ENCODE results near the gene MICALL1.

The MICALL1 gene

DNA sequence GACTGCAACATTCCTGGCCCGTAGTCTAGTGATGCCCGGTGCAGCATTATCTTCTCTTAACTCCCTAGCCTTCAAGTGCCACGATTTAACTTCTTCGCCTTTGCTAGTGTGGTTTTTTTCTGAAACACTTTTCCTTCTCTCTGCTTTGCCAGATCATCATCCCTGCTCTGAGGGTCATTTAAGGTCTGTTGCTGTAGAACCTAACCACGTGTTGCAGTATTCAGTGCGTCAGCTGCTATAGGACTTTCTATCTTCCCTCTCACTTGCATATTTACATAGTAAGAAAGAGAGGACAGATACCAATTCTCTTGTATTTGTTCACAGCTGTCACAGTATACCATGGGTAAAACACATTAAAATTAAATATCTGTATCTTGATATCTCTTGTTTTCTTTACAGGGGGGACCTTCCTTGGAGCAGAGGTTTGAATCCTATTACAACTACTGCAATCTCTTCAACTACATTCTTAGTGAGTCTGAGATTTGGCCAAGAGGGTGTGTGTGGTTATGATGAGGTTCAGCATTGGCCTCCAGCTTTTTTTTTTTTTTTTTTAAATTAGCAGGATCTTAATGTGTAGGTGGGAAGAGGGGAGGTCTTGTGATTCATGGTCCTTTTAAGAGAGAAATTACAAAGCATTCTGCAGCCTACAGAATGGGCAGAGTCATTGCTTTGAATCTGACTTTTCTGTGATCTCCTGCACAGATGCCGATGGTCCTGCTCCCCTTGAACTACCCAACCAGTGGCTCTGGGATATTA, 43.3 kb upstream of the MICALL1 start:
- Histone ChIP-seq H3K27ac (replicated peaks) (no peak overlapping the region), H3K27me3 (ENCODE audit: insufficient read depth, poor library complexity, severe bottlenecking) (no peaks in the 10 kb centered on the region), H3K4me3 (replicated peaks; ENCODE audit: insufficient read depth, low read length) (no peak overlapping the region)
- DNase-seq (ENCODE audit: low read depth in 1 of 2, low spot score in 1 of 2), result no peak
- no peak for TF ChIP-seq GABPA (IDR thresholded peaks at IDR 0.05; ENCODE audit: low read depth)
- TF ChIP-seq SPI1 (IDR thresholded peaks at IDR 0.05; ENCODE audit: borderline replicate concordance, low read depth), result no peak
- TF ChIP-seq, protein P1, sequence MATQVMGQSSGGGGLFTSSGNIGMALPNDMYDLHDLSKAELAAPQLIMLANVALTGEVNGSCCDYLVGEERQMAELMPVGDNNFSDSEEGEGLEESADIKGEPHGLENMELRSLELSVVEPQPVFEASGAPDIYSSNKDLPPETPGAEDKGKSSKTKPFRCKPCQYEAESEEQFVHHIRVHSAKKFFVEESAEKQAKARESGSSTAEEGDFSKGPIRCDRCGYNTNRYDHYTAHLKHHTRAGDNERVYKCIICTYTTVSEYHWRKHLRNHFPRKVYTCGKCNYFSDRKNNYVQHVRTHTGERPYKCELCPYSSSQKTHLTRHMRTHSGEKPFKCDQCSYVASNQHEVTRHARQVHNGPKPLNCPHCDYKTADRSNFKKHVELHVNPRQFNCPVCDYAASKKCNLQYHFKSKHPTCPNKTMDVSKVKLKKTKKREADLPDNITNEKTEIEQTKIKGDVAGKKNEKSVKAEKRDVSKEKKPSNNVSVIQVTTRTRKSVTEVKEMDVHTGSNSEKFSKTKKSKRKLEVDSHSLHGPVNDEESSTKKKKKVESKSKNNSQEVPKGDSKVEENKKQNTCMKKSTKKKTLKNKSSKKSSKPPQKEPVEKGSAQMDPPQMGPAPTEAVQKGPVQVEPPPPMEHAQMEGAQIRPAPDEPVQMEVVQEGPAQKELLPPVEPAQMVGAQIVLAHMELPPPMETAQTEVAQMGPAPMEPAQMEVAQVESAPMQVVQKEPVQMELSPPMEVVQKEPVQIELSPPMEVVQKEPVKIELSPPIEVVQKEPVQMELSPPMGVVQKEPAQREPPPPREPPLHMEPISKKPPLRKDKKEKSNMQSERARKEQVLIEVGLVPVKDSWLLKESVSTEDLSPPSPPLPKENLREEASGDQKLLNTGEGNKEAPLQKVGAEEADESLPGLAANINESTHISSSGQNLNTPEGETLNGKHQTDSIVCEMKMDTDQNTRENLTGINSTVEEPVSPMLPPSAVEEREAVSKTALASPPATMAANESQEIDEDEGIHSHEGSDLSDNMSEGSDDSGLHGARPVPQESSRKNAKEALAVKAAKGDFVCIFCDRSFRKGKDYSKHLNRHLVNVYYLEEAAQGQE (IDR thresholded peaks at IDR 0.05; ENCODE audit: insufficient replicate concordance, low read depth), result no peak
- TF ChIP-seq POLR2AphosphoS5 (IDR thresholded peaks at IDR 0.05; ENCODE audit: low read depth), result no peak
- no peak for TF ChIP-seq CTCF (IDR thresholded peaks at IDR 0.05; ENCODE audit: insufficient read depth, low read length)

DNA sequence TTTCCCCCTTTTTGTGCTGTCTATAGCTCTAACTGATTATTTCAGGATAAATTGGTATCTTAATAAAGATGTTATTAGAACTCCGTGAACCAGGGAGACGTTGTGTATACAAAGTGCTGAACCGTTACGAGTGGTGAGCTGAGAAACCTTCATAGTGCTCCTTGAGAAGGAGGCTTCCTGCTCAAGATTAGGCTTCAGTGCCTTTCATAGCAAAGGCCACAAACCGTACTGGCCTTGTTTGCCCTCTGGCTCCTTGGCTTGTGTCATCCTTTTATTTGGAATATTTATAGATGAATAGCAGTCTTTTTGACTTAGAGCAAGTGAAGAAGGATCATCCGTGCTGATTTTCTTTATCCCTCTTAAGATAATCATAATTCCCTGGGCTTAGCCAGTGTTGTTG, 40.6 kb upstream of the MICALL1 start:
- Histone ChIP-seq H3K27ac (replicated peaks) (no peak overlapping the region), H3K27me3 (ENCODE audit: insufficient read depth, poor library complexity, severe bottlenecking) (no peaks in the 10 kb centered on the region), H3K4me3 (replicated peaks; ENCODE audit: insufficient read depth, low read length) (no peak overlapping the region)
- TF ChIP-seq CTCF (IDR thresholded peaks at IDR 0.05; ENCODE audit: insufficient read depth, low read length) (no peak), POLR2AphosphoS5 (IDR thresholded peaks at IDR 0.05; ENCODE audit: low read depth) (no peak), SPI1 (IDR thresholded peaks at IDR 0.05; ENCODE audit: borderline replicate concordance, low read depth) (no peak), GABPA (IDR thresholded peaks at IDR 0.05; ENCODE audit: low read depth) (no peak)
- TF ChIP-seq, protein P1 (IDR thresholded peaks at IDR 0.05; ENCODE audit: insufficient replicate concordance, low read depth), result no peak
- DNase-seq (ENCODE audit: low read depth in 1 of 2, low spot score in 1 of 2), result no peak

DNA sequence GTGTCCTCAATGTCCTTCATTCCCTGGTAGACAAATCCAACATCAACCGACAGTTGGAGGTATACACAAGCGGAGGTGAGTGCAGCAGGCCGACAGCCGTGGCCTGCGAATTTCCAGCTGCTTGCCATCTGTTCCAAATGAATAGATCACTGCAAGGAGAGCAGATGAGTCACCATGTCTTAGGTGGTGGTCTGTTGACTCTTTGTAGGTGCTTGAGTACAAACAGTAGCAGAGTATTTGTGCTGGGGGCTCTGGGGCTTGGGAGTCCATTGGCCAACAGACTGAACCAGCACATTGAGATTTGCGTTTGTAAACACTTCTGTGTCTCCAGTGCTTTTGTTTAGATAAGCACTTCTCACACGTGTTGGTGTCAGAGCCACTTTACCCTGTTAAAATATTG, 35.8 kb upstream of the MICALL1 start:
- no peak overlapping the region for H3K27ac ChIP-seq (replicated peaks)
- TF ChIP-seq POLR2AphosphoS5 (IDR thresholded peaks at IDR 0.05; ENCODE audit: low read depth) (no peak), SPI1 (IDR thresholded peaks at IDR 0.05; ENCODE audit: borderline replicate concordance, low read depth) (no peak), CTCF (IDR thresholded peaks at IDR 0.05; ENCODE audit: insufficient read depth, low read length) (no peak), GABPA (IDR thresholded peaks at IDR 0.05; ENCODE audit: low read depth) (no peak)
- TF ChIP-seq, protein P1 (IDR thresholded peaks at IDR 0.05; ENCODE audit: insufficient replicate concordance, low read depth), result no peak
- no peak for DNase-seq (ENCODE audit: low read depth in 1 of 2, low spot score in 1 of 2)
- H3K27me3 ChIP-seq (ENCODE audit: insufficient read depth, poor library complexity, severe bottlenecking), result no peaks in the 10 kb centered on the region
- H3K4me3 ChIP-seq (replicated peaks; ENCODE audit: insufficient read depth, low read length), result no peak overlapping the region

All from HL-60 (cell line).